NCI-H2107 treated with DMSO at 0.1 percent for 48 hours (cell line): ENCODE measurements around the gene MACROD1.
A peak's percentile ranks its signal among the peaks of the same experiment; 100 is the strongest.

ENCODE experiments used
- DNase-seq: peaks from one replicate; lab custom pipeline; 2025; ENCODE audit not compliant: unreplicated experiment; lab: John Stamatoyannopoulos, UW

The MACROD1 gene

DNA sequence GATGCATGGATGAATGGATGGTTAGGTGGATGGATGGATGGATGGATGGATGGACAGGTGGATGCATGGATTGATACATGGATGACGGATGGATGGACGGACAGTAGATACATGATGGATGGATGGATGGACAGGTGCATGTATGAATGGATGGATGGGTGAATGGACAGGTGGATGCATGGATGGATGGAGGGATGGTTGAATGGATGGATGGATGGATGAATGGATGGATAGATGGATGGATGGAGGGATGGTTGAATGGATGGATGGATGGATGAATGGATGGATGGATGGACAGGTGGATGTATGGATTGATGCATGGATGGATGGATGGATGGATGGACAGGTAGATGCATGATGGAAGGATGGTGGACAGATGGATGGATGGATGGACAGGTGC is 51.7 kb downstream of the MACROD1 start:
- DNase-seq, result no peak

DNA sequence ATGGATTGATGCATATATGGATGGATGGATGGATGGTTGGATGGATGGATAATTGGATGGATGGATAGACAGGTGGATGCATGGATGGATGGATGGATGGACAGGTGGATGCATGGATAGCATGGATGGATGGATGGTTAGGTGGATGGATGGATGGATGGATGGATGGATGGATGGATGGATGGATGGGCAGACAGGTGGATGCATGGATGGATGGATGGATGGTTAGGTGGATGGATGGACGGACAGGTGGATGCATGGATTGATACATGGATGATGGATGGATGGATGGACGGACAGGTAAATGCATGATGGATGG is 52.5 kb downstream of the MACROD1 start:
- no peak for DNase-seq

DNA sequence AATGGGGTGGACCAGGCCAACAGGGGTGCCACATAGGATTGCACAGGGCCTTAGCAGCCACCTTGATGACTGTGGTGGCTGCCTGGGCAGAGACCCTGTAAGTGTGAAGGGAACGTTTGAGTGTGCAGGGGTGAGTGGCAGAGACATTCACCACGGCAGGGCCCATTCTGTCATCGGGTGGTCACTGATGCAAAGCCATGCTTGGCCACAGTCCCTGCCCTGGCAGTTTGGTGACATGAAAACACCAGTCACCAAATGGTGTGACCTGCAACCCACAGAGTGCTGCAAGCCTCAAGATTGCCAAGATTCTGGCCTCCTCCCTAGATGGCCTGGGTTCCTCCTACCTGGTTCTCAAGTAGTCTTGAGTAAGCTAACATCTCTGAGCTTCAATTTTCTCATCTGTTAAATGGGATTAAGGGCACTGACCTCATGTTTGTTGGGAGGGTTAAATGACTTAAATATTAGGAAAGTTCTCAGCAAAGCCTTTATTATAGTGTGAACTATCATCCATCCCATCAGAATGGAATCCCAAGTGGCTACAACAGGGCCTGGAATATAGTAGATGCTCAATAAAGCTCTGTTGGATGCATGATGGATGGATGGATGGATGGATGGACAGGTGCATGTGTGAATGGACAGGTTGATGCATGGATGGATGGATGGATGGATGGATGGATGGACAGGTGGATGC is 53.0 kb downstream of the MACROD1 start:
- no peak for DNase-seq

DNA sequence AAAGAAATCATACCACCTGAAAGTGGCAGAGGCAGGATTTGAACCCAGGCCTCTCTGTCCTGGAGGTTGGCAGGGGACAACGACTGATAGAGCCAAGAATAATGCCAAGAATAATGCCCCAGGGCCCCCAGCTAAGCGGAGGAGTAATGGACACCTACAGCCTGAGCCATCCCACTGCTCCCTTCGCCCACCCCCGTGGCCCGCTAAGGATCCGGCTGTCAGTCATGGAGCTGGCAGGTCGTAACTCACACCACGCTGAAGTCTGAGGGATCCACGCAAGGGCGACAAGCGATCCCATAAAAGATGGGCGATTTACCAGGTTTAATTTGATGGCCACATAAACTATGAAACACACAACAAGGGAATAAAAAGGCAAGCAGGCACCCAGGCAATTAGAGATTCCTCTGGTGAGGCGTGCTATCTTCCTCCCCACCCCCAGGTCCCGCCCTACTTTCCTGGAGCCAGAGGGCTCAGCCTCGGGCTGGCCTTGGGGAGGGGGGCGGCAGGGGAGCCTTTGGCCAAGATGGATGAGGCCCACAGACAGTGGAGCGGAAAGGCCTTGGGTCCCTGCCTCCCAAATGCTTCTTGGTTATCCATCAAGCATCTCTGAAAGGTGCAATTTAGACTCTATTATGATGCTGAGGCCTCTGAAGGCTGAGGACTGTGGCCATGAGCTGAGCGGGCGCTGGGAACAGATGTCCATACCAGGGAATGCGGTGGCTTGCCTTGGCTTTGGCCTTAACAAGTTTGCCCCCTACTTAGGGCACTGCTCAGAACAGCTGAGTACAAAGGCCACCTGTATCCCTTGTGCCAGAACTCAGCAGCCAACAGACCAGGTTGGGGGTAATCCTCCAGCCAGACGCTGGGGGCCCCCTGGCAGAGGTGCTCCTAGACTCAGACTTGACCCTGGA is 55.2 kb downstream of the MACROD1 start:
- DNase-seq, result no peak

DNA sequence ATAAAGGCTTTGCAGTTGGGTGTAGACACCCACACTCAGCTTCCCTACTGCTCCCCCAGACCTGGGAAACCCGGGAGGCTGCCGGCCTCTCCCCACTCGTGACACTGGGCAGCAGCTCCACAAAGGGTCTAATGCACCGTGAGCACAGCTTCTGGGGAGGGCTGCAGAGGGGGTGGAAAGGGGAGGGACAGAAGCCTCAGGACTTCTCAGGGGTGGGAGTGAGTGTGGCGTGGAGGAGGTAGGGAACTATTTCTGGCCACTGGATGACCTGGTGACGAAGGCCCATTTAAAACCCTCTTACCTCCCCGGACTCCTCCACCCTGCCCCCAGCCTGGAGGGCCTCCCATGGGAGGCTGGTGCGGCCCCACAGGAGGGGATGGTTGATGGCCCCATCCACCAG is 56.6 kb downstream of the MACROD1 start:
- DNase-seq, result no peak

DNA sequence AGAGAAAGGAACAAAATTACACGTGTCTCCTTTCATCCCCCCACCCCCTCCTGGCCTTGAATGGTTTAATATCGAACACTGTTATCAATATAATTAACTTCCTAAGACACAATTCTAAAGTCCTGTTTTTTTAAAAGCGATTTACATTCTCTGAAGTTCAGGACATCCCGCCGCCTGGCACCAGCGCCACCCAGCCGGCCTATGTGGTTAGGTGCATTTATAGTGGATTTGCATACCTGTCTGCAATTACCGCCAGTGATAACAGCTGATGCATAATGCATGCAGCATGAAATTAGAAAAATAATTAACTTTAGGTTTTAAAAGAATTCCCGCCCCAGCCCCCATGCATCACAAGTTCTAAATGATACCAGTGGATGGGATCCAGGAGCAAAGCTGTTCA is 58.6 kb downstream of the MACROD1 start:
- no peak for DNase-seq

DNA sequence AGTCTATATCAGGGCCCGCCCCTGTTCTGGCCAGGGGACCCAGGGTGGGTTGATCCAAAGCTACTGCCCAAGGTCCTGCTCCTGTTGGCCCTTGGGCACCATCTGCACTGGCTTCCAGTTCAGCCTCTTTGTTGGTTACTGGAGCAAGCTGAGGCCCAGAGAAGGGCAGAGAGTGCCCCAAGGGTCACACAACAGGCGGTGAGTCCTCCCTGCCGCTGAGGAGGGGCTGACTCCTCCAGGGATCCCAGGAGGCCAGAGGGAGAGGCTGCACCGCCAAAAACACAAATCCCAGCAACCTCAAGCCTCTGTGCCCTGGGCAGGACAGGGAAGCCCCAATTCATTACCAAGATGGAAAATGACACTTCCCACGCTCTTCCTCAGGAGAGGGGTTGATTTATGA is 61.3 kb downstream of the MACROD1 start:
- DNase-seq, result no peak

- peak; percentile 19 for DNase-seq
Observed at GRCh38 chr11:64103277-64103985, 62.5 kb downstream of the MACROD1 start.

DNA sequence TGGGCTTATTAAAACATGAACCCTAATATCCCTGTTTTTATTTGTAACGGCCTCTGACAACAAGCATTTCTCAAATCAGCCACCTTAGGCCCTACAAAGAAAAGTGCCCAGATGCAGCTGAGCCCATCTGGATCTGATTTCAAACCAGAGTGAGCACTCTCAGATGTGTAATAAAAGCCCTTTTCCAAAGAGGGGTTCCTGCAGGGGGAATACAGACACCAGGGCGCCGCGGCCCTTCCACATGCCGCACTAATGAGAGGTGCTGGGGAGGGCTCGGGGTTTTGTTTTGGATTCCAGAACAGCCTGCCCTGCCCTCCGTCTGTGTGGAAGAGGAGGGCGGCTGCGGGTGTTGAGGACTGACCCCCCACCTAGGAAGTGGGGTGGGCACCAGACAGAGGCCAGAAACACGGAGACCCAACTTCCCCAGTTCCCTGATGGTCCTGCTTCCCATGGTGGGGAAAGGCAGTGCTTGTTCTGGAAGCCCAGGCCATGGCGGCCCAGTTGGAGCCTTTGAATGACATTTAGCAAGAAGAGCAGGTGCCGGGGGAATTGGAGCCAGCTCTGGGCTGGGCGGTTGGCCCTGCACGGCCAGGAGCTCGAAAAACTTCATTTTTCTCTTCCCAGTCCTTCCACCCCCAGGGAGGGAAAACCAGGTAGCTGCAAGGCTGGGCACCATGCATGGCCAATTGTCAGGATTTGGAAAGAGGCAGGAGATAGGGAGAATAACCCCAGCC is 63.7 kb downstream of the MACROD1 start:
- DNase-seq, result peak; percentile 24

DNA sequence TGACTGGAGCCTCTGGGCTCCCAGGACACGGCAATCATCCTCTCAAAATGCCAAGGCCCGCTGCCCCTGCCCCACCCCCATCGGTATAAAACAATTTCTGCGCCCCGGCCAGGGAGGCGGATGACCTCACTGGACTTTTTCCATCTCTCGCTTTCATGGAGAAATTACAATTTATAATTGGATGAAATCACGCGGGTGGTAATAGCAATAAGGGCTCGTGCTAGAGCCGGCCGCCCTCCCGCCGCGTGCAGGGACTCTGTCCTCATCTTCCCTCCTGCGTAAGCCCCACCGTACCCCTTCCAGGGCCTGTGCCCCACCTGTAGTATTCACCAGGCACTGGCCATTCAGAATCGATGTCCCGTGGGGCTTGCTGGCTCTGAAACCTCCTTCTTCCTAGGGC is 64.5 kb downstream of the MACROD1 start:
- no peak for DNase-seq

DNA sequence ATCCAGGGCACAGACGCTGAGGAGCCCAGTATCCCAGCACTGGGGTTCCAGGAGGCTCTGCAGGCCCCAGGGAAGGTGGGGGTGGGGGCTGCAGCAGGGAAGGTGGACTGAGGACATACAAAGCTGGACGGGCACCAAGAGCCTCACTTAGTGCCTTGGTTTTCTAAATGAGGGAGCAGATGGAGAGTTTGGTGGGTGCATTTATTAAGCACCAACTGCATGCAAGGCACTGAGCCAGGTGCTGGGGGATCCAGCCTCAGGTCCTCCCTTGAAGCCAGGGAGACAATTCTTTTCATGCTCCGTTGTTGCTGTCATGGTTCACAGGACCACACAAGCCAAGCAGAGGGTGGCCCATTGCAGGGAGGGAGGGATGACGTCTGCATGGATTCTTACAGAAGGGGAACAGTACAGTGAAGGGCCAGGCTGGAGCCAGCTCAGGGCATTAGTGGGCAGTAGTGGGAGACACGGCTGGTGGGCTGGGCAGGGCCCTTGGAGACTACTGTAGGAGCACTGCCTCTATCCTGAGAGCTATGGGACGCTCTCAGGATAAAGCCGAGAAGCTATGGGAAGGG is 65.0 kb downstream of the MACROD1 start:
- no peak for DNase-seq

- DNase-seq, result peak; percentile 64
Observed at GRCh38 chr11:64100360-64100759, 65.6 kb downstream of the MACROD1 start.

DNA sequence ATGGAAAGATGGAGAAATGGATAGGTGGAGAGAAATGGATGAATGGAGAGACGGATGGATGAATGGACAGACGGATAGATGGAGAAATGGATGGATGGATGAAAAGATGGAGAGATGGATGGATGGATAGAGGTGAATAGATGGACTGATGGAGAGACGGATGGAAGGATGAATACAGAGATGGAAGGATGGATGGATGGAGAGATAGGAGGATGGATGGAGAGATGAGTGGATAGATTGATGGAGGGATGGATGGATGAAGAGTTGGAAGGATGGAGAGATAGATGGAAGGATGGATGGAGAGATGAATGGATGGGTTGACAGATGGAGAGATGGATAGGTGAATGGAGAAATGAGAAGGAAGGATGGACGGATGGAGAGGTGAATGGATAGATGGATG is 66.5 kb downstream of the MACROD1 start:
- DNase-seq, result no peak

DNA sequence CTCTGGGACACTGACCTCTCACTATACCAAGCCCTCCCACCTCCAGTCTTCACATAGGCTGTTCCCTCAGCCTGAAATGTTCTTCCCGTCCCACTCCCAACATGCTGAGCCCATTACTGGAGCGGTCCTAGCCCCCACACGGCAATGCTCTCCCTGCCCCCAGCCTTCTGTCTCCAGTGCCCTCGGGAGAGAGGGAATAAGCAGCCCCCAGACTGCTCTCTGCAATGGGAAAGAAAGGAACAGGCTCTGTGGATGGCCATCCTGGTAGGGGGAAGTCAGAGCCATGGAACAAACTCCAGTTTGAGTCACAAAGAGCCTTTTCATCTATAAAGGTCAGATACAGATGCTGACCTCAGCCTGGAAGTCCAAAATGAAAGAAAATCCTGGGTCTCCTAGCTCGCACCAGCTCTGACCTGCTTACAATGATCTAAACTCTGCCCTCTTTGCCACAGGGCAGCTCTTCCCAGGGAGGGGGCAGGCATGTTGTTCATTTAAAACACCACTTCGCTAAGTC is 67.5 kb downstream of the MACROD1 start:
- no peak for DNase-seq

DNA sequence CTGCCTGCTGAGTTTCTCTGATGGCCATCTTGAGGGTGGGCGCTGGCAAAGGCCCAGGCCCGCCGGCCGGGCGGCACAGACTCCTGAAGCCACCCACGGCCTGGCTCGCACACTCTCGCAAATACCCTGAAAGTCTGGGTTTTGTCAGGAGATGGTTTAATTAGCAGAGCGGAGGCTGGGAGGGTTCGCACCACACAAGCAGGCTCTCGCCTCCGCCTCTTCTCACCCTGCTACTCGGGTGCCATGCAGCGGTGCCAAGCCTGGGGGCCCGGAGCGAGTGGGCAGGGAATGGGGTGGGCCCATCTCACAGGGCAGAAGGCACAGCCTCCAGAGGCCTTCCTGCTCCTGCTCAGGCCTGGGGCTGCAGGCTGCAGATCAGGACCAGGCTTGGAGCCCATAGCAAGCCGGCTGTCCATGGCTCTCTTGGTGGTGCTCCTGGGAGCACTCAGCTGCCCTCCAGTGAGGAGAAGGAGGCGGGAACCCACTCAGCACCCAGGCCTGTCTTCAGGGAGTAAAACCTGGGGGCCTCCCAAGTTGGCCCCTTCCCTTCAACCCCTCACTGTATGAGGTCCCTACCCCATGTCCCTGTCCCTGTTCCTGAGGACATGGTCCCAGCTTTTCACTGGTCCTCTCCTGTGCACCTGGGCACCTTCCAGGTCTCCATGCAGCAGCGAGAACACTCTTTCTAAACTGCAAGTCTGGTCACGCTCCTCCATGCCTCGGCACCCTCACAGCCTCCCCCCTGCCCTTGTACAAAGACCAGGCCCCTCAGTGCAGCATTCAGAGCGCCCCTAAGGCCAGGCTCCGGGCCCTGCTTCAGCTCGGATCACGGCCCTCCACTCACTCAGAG is 68.2 kb downstream of the MACROD1 start:
- no peak for DNase-seq

- DNase-seq, result peak; percentile 53
Observed at GRCh38 chr11:64096835-64097234, 69.1 kb downstream of the MACROD1 start.

- peak; percentile 34 for DNase-seq
Observed at GRCh38 chr11:64095949-64096348, 70.0 kb downstream of the MACROD1 start.

DNA sequence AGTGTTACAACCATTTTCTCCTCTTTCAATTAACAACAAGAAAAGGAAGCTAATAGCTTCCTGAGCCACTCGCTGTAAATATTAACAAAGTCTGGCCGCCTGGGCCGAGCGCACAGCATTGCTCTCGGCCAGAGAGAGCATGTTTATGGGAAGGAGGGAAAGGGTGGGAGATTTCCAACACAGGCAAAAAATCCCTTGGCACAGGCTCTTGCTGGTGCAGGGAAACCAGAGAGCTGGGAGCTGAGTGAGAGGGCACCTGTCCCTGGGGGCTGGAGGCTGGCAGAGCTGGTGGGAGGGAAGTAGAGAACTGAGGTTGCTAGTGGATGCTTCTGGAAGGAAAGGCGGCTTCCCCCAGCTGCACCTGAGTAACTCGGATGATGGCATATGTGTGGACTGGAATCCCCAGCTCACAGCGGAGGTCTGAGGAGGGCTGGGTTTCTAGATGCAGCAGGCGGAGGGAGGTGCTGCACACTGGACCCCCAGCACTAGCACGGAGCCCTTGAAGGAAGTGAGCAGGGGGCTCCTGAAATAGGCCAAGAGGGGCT is 70.6 kb downstream of the MACROD1 start:
- DNase-seq, result peak; percentile 64

DNA sequence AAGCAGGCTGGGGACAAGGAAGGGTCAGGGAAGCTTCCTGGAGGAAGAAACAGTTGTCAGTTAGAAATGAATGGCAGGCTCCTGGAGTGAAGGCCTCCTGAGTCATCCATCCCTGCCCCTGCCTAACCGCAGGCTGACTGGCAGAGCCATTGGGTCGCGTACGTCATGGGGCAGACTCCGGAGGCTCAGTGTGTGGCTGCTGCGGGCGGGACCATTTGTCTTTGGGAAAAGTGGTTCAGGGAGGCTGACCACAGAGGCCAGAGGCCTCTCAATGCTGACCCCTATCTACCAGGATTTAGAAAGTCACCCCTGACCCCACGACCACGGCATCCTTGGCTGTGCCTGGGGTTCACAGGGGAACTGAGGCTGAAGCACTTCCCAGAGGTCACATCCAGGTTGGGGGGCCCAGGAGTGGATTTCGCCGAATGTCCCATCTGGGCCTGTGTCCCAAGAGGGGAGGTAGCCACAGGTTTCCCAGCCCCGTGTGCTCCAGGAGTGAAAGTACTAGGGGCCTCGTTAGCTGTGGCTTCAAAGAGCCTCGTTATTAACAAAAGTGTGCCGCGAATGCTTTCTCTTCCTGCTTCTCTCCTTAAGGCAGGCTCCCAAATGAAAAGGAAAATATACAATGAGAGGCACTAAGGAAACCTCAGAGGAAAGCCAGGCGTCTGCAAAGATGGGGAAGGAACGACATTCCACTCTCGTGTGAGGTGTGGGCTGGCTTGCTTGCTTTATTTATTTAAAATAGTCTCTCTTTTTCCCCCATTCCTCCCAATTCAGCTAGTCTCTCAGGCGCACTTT is 71.3 kb downstream of the MACROD1 start:
- peak; percentile 44 for DNase-seq
